ENCODE measurements around the gene LARP4B.
"Not testable (repeated sequence)": the region's sequence is repeated elsewhere in the genome, so short reads cannot be mapped to it uniquely, and the experiment has no call there.

LARP4B gene

DNA sequence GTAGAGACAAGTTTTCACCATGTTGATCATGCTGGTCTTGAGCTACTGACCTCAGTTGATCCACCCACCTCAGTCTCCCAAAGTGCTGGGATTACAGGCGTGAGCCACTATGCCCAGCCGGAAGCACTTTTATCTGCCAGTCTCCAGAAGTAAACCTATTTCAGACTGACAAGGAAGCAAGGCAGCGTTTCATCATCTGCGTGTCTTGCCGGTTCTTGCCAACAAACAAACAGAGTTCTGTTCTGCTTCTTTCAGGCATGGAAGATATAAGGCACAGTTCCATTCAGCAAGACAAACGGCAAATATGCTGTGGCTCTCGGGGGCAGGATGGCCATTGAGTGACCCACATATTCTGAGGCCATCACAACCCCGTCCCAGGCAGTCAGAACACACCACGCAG lies 15.5 kb upstream of the LARP4B start:
- Mint-ChIP-seq H3K27ac (no peak overlapping the region), H3K4me1 (ENCODE audit: low read depth) (peaks cover 11% of the 10 kb centered on the region), H3K36me3 (ENCODE audit: low read depth) (no peaks in the 10 kb centered on the region), H3K9me3 (no peaks in the 10 kb centered on the region), H3K27me3 (ENCODE audit: low read depth) (peaks cover 11% of the 10 kb centered on the region), H3K4me3 (no peak overlapping the region)

DNA sequence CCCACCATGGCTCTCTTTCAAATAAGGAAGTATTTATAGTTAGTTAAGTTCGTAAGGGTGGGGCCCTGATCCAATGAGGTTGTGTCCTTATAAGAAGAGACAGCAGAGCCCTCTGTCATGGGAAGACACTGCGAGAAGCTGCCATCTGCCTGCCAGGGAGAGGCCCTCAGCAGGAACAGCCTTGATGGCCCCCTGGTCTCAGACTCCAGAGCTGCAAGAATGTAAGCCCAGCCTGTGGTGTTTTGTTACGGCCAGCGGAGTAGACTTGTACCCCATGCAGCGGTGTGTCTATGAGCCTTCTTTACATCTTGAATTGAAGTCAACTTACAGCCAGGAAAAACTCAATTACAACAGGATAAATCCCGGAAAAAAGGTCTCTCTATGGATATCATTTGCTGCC lies 14.3 kb upstream of the LARP4B start:
- H3K27ac Mint-ChIP-seq = no peak overlapping the region
- no peaks in the 10 kb centered on the region for H3K9me3 Mint-ChIP-seq
- H3K4me3 Mint-ChIP-seq = no peak overlapping the region
- peaks cover 11% of the 10 kb centered on the region for H3K4me1 Mint-ChIP-seq (ENCODE audit: low read depth)
- no peaks in the 10 kb centered on the region for H3K36me3 Mint-ChIP-seq (ENCODE audit: low read depth)
- H3K27me3 Mint-ChIP-seq (ENCODE audit: low read depth) = peaks cover 6% of the 10 kb centered on the region

DNA sequence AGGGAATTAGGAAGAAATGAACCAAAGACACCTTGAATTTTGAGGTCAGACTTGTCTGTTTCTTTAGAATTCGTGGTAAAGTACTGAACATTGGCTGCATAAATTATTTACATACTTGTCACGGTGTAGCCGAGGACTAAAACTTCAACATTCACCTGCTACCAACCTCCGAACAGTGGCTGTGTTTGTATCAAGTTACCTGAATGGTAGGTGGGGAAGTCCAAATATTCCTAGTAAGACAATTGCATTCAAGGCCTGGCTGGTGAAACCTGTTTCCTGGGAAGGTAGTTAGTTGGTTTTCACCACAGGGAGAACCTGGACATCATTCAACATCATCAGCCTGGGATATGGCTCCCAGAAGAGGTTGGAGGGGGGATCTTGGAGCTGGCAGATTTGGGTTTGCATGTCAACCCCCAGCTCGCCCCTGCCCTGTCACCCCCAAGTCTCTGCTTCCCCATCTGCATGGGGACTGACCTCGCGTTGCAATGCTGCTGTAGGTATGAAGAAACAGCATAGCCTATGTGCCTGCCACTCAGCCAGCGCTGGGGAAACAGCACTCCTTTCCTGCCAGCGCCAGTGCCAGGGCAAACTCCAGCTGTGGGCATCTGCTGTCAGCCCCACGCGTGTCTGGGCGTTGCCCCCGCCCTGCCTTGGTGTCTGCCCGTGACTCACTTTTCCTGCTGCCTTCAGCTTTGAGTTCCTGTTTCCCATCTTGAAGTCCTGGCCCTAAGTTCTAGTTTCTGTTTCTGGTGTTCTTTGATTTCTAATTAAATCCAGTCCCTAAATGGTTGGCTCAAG lies 12.7 kb upstream of the LARP4B start:
- no peaks in the 10 kb centered on the region for H3K36me3 Mint-ChIP-seq (ENCODE audit: low read depth)
- no peaks in the 10 kb centered on the region for H3K27me3 Mint-ChIP-seq (ENCODE audit: low read depth)
- H3K27ac Mint-ChIP-seq = peak overlapping the region; percentile 16

DNA sequence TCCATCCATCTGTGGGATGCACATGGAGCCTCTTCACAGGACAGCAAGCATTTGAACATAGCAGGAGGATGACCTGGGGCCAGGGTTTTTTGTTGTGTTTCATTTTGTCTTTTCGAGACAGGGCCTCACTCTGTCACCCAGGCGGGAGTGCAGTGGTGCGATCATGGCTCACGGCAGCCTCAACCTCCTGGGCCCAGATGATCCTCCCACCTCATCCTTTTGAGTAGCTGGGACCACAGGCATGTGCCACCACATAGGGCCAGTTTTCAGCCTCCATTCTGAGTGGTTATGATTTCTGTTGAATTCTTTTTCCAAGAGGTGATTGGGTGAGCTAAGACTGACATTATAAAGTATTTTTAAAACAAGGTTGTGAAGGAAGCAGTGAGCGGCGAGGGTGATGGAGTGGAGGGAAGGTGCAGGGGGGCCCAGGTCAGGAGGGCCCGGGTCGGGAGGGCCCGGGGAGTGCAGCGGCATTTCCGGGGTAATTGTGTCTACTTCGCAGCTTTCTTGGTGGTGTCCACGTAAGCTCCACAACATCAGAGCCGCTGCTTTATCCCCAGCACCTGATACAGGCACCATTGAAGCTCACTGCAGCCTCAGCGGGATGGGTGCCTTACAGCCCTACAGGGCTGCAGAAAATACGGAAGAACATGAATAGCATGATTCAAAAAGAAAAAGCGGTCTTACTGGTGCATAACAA lies 12.0 kb upstream of the LARP4B start:
- Mint-ChIP-seq H3K36me3 (ENCODE audit: low read depth) (no peaks in the 10 kb centered on the region), H3K4me1 (ENCODE audit: low read depth) (peaks cover 22% of the 10 kb centered on the region), H3K4me3 (no peak overlapping the region), H3K27me3 (ENCODE audit: low read depth) (no peaks in the 10 kb centered on the region), H3K27ac (no peak overlapping the region), H3K9me3 (no peaks in the 10 kb centered on the region)

More for the DNA sequence above, 12.7 kb upstream of the LARP4B start:
- Mint-ChIP-seq H3K9me3 (no peaks in the 10 kb centered on the region), H3K4me3 (no peak overlapping the region), H3K4me1 (ENCODE audit: low read depth) (peaks cover 15% of the 10 kb centered on the region)

DNA sequence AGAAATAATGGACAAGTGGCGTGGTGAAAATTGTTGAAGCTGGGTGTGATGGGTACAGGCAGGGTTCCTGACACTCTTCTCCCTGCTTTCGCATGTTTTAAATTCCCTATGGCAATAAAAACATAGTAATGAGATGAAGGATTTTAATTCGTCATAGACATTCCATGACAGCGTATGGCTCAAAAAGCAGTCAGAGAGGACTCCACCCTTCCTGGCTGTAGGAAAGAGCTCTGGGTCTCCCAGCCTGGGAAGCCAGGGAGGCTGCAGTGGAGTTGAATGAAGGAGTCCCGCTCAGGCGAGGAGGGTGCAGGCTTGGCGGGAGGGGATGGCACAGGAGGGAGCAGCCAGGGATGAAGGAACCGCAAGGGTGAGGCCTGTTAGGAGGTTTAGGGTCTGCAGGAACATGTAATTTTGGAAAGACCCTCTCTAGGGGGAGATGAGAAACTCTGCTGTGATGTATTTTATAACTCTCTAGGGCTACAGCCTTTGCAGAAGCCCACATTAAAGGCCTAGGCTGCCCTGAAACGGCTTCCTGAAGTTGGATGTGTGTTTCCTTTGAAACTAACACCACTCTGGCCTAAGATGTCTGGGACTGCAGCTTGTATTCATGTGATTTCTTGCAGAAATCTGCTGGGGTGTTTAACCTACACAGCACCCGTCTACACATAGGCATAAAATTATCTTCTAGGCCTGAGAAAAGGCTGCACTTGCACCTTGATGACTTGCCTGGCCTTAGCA lies 7.6 kb upstream of the LARP4B start:
- Mint-ChIP-seq H3K27ac (no peak overlapping the region), H3K4me1 (ENCODE audit: low read depth) (peaks cover 20% of the 10 kb centered on the region), H3K36me3 (ENCODE audit: low read depth) (no peaks in the 10 kb centered on the region), H3K4me3 (no peak overlapping the region), H3K9me3 (no peaks in the 10 kb centered on the region), H3K27me3 (ENCODE audit: low read depth) (no peaks in the 10 kb centered on the region)

DNA sequence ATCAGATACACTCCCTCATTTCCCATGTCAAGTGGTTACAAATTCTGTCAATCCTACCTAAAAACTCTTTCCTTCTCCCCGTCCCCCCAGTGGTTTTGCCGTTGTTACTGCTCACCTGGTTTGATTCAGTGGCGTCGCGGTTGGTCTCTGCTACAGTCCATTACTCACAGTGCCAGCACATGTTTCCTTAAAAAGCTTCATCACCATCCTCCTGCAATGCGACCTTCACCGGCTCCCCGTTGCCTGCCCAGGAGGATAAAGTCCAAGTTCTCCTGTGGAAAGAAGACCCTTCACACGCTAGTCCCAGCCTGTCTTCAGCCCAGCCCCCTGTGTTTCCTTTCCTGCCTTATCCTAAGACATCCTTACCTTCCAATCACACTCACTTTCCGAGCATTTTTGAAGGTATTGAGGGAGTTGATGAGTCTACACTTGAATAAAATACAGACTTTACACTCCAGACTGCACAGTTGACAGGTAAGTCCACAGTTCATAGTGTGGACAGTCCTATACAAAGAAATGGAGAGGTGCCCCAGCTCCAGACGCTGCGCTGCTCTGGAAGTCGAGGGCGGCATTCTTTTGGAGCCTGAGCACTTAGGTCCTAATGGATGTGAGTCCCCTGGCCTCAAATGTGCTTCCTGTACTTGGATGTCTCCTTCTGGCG lies 3.4 kb upstream of the LARP4B start:
- Mint-ChIP-seq H3K27me3 (ENCODE audit: low read depth) (no peaks in the 10 kb centered on the region), H3K27ac (no peak overlapping the region), H3K4me3 (peak overlapping the region; percentile 35)

DNA sequence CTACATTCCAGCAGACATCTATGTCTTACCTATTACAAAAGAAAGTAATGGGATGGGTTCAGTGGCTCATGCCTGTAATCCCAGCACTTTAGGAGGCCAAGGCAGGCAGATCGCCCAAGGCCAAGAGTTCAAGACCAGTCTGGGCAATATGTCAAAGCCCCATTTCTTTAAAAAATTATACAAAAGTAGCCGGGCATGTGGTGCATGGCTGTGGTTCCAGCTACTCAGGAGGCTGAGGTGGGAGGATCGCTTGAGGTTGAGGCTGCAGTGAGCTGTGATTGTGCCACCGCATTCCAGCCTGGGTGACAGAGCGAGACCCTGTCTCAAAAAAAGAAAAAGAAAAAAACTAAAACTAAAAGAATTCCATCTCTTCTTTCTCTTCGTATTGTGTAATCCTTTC lies 2.7 kb upstream of the LARP4B start:
- not testable (repeated sequence) for H3K9me3 Mint-ChIP-seq; H3K27me3 Mint-ChIP-seq (ENCODE audit: low read depth); H3K36me3 Mint-ChIP-seq (ENCODE audit: low read depth)
- Mint-ChIP-seq H3K4me3 (peak overlapping the region; percentile 17), H3K27ac (peak overlapping the region; percentile 58), H3K4me1 (ENCODE audit: low read depth) (peaks cover 22% of the 10 kb centered on the region)

More for the DNA sequence above, 3.4 kb upstream of the LARP4B start:
- H3K9me3 Mint-ChIP-seq = no peaks in the 10 kb centered on the region
- peaks cover 21% of the 10 kb centered on the region for H3K4me1 Mint-ChIP-seq (ENCODE audit: low read depth)
- H3K36me3 Mint-ChIP-seq (ENCODE audit: low read depth) = peaks cover 7% of the 10 kb centered on the region

DNA sequence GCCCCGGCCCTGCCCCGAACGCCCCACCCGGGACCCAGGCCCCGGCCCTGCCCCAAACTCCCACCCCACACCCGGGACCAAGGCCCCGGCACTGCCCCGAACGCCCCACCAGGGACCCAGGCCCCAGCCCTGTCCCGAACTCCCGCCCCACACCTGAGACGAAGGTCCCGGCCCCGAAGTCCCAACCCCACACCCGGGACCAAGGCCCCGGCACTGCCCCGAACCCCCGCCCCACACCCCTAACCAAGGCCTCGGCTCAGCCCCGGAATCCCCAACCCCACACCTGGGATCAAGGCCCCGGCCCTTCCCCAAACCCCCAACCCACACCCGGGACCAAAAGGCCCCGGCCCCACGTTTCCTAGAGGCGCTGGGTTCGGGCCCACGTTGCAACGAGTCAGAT lies 1.1 kb upstream of the LARP4B start:
- Mint-ChIP-seq H3K27ac (peak overlapping the region; percentile 87), H3K27me3 (ENCODE audit: low read depth) (no peaks in the 10 kb centered on the region), H3K36me3 (ENCODE audit: low read depth) (peaks cover 7% of the 10 kb centered on the region), H3K4me3 (peak overlapping the region; percentile 74), H3K9me3 (no peaks in the 10 kb centered on the region), H3K4me1 (ENCODE audit: low read depth) (peaks cover 20% of the 10 kb centered on the region)

DNA sequence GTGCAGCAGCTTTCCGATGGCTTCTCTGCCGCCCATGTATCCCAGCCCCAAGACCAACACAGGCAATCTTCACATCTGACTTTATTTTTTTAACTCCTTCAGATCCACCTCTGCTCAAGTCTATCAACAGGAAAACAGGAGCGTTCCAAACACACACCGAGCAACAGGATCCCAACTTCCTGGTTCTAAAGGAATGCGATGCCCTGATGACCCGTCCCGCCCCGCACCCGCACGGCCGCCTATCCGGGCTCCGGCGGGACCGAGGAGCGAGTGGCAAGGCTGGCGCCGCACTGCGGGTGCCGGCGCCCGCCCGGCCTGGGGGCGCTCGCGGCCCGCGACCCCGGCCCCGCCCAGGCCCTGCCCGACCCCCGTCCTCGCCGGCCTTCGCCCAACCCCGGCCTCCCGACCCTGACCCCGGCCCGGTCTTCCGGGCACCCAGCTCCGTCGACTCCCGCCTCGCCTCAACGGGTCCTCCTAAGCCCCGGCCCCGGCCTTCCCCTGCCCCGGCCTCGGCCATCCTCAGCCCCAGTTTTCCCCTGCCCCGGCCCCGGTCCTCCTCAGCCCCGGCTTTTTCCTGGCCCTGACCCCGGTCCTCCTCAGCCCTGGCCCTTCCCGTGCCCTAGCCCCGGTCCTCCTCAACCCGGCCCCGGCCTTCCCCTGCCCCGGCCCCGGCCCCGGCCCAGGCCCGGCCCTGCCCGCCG lies 730 bp downstream of the LARP4B start:
- peaks cover 30% of the 10 kb centered on the region for H3K4me1 Mint-ChIP-seq (ENCODE audit: low read depth)
- H3K27me3 Mint-ChIP-seq (ENCODE audit: low read depth) = no peaks in the 10 kb centered on the region
- peak overlapping the region; percentile 100 for H3K4me3 Mint-ChIP-seq
- no peaks in the 10 kb centered on the region for H3K9me3 Mint-ChIP-seq
- H3K36me3 Mint-ChIP-seq (ENCODE audit: low read depth) = peaks cover 14% of the 10 kb centered on the region
- peak overlapping the region; percentile 99 for H3K27ac Mint-ChIP-seq

DNA sequence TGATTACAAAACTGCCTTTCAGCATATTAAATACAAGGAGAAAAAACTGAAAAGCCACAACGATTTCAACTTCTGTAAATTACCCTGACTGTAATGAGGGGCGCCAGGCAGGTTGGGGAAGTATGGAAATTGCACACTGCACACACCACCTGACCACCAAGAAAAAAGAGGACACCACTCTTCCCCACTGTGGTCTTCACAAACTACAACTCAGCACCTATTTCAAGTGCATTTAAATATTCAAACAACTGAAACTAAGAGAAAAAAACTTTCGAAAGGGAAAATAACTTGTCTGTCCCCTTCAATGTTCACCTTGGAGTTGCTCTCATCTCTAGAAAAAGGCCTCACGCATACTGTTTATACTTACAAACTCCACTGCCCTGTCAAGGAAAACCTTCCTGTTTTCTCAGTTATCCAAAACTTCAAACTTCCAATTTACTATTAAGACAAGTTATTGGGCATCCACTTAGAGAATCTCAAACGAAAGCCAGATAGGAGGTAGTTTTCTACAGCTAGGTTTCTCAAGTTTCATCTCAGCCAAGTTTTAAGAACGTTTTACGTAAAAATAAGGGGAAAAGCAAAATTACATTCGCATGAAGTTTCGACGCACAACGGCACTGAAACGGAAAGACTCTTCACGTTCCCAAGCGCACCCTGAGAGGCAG lies 1.4 kb downstream of the LARP4B start:
- peaks cover 14% of the 10 kb centered on the region for H3K36me3 Mint-ChIP-seq (ENCODE audit: low read depth)
- H3K27me3 Mint-ChIP-seq (ENCODE audit: low read depth) = no peaks in the 10 kb centered on the region
- peaks cover 30% of the 10 kb centered on the region for H3K4me1 Mint-ChIP-seq (ENCODE audit: low read depth)
- H3K4me3 Mint-ChIP-seq = peak overlapping the region; percentile 100
- H3K27ac Mint-ChIP-seq = peak overlapping the region; percentile 99
- H3K9me3 Mint-ChIP-seq = no peaks in the 10 kb centered on the region

DNA sequence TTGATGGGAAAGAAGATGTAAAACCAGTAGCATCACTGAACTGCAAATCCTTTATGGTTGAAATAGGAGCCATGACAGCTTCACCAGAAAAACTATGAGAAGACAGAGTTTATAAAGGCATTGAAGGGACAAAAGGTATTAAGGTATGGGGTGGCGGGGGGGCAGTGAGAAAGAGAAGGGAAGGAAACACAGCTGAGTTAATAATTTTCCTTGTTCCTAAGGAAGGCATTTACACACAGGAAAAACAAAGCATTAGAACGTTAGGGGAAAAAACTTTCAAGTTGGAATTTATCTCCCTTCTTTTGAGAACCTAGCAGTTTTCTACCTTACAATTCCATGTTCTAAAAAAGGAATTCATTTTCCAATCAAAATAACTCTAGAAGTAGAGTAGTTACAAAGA lies 4.4 kb downstream of the LARP4B start:
- H3K9me3 Mint-ChIP-seq = no peaks in the 10 kb centered on the region
- no peak overlapping the region for H3K27ac Mint-ChIP-seq
- no peak overlapping the region for H3K4me3 Mint-ChIP-seq
- H3K4me1 Mint-ChIP-seq (ENCODE audit: low read depth) = peaks cover 36% of the 10 kb centered on the region
- H3K27me3 Mint-ChIP-seq (ENCODE audit: low read depth) = no peaks in the 10 kb centered on the region
- peaks cover 20% of the 10 kb centered on the region for H3K36me3 Mint-ChIP-seq (ENCODE audit: low read depth)

DNA sequence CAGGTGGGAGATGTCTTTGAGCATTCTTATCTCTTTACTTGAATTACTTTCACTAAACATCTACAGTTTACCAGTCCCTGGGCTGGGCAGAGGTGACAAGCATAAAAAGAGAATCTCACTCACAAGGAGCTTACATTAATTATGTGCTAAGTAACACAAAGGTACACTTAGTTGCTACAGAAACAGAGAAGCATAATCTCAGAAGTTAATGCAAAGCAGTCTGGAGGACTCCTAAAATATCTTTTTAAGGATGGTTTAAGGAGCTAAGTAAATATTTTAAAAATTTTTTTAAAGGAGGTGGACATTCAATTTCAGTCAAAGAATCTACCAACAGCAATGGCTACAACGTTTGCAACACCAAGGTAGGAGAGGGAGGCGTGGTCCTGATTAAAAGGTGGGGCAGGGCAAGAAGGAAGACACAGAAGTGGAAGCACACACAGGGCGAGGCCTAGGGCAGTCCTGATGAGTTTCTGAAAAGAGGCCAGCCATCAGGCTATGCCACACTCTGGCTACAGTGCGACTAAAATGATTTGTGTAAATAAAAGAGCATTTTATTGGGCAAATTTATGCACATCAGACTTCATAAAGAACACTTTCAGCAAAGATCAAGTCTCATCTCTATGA lies 5.3 kb downstream of the LARP4B start:
- H3K4me3 Mint-ChIP-seq = no peak overlapping the region
- H3K36me3 Mint-ChIP-seq (ENCODE audit: low read depth) = peaks cover 20% of the 10 kb centered on the region
- H3K27me3 Mint-ChIP-seq (ENCODE audit: low read depth) = no peaks in the 10 kb centered on the region
- H3K27ac Mint-ChIP-seq = no peak overlapping the region
- no peaks in the 10 kb centered on the region for H3K9me3 Mint-ChIP-seq
- peaks cover 36% of the 10 kb centered on the region for H3K4me1 Mint-ChIP-seq (ENCODE audit: low read depth)

DNA sequence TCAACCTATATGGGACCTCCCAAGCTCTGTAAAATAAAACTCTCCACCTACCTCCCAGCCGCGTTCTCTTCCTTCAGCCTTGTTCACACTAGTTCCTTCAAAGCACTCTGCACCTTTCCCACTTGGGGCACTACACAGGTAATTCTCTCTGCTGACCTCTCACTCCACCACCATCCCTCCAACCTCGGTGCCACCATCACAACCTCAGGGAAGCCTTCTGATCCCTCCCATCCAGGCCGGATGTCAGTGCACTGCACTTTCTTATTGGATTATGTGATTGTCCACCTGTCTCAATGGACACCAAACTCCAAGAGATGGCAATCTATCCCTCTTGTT lies 7.0 kb downstream of the LARP4B start:
- peaks cover 26% of the 10 kb centered on the region for H3K4me1 Mint-ChIP-seq (ENCODE audit: low read depth)
- H3K27me3 Mint-ChIP-seq (ENCODE audit: low read depth) = no peaks in the 10 kb centered on the region
- no peak overlapping the region for H3K4me3 Mint-ChIP-seq
- H3K9me3 Mint-ChIP-seq = no peaks in the 10 kb centered on the region
- H3K36me3 Mint-ChIP-seq (ENCODE audit: low read depth) = peaks cover 14% of the 10 kb centered on the region
- peak overlapping the region; percentile 1 for H3K27ac Mint-ChIP-seq

Measured in T-helper 1 cell treated with Interleukin-12 subunit alpha and Interleukin-12 subunit beta and Interleukin-4 antibody, amounts not matched to agents 30 μg/mL and 1 μg/mL, for 36 hours (primary cell).